Effector CD8-positive, alpha-beta T cell (primary cell): Measurements from ENCODE around the gene MAG.

Source experiments
- DNase-seq: peaks from one replicate; lab custom pipeline; 2025; lab: John Stamatoyannopoulos, UW

The MAG gene

GRCh38 chr19:35264268-35265125 lies 27.5 kb upstream of the MAG start:
- no peak for DNase-seq

- no peak for DNase-seq
Measured at GRCh38 chr19:35265126-35265899, 26.6 kb upstream of the MAG start.

DNA sequence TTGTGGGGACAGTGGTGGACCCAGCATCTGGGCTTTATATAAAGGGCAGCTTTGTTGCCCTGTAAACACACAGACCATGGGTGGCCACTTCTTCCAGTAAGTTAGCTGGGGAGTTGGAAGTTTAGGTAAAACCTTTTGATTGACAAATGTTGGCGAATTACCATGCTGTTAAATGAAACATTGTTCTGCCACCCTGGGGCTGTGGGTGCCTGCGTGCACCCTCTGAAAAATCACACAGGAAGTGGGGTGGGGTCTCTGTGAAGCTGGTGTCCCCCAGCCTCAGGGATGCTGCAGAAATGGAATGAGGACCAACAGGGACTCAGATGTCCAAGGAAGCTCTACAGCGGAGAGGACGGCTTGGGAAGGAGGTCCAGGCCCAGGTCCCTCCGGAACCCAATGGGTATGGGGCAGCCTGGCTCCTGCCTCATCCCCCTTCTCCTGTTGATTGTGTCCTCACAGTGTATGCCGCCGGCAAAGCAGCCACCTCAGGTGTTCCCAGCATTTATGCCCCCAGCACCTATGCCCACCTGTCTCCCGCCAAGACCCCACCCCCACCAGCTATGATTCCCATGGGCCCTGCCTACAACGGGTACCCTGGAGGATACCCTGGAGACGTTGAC lies 26.0 kb upstream of the MAG start:
- DNase-seq = no peak

DNA sequence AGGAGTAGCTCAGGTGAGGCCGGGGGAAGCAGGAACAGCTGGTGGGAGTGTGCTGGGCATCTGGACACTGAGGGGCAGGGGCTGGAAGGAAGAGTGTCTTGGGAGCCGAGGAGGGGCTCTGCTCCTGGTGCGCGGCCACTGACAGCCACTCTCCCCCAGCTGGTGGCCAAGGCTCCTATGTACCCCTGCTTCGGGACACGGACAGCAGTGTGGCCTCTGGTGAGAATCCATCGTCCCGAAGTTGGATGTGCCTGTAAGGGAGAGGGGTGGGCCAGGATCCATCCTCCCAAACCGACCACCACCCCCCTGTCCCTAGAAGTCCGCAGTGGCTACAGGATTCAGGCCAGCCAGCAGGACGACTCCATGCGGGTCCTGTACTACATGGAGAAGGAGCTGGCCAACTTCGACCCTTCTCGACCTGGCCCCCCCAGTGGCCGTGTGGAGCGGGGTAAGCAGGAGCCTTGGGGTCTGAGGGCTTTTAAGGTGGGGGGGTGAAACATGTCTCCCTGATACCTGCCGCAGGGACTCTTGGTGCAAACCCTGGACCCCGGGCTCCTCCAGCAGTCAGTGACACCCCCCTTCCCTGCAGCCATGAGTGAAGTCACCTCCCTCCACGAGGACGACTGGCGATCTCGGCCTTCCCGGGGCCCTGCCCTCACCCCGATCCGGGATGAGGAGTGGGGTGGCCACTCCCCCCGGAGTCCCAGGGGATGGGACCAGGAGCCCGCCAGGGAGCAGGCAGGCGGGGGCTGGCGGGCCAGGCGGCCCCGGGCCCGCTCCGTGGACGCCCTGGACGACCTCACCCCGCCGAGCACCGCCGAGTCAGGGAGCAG lies 25.2 kb upstream of the MAG start:
- DNase-seq = no peak

DNA sequence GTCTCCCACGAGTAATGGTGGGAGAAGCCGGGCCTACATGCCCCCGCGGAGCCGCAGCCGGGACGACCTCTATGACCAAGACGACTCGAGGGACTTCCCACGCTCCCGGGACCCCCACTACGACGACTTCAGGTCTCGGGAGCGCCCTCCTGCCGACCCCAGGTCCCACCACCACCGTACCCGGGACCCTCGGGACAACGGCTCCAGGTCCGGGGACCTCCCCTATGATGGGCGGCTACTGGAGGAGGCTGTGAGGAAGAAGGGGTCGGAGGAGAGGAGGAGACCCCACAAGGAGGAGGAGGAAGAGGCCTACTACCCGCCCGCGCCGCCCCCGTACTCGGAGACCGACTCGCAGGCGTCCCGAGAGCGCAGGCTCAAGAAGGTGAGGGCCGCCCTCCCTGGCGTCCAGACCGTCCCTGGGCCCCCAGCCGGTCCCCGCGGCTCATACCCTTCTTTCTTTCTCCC lies 24.6 kb upstream of the MAG start:
- peak; percentile 32 for DNase-seq

DNA sequence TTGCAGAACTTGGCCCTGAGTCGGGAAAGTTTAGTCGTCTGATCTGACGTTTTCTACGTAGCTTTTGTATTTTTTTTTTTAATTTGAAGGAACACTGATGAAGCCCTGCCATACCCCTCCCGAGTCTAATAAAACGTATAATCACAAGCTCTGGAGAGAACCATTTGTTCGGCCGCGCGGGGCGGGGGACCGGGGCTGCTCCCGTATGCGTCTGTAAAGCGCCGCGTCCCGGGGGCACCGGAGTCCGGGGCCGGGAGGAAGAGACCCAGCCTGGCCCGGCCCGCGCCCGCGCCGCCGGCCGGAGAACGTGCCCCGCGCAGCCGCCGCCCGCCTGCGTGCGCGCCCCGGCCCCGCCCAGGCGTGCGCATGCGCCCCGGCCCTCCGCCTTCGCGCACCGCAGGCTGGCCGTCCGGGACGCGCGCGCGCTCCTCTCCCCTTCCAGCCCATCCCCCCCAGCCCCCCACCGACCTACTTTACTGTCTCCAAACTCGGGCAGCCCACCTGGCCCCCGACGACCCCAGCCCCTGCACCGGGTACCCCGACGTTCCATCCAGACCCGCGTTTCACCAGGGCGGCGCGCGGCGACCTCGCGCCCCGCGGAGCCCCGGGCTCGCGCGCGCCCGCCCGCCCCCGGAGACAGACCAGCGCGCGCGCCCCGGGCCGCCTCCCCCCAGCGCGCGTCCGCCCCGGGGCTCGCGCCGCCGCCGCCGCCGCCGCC lies 24.0 kb upstream of the MAG start:
- DNase-seq = peak; percentile 61

DNA sequence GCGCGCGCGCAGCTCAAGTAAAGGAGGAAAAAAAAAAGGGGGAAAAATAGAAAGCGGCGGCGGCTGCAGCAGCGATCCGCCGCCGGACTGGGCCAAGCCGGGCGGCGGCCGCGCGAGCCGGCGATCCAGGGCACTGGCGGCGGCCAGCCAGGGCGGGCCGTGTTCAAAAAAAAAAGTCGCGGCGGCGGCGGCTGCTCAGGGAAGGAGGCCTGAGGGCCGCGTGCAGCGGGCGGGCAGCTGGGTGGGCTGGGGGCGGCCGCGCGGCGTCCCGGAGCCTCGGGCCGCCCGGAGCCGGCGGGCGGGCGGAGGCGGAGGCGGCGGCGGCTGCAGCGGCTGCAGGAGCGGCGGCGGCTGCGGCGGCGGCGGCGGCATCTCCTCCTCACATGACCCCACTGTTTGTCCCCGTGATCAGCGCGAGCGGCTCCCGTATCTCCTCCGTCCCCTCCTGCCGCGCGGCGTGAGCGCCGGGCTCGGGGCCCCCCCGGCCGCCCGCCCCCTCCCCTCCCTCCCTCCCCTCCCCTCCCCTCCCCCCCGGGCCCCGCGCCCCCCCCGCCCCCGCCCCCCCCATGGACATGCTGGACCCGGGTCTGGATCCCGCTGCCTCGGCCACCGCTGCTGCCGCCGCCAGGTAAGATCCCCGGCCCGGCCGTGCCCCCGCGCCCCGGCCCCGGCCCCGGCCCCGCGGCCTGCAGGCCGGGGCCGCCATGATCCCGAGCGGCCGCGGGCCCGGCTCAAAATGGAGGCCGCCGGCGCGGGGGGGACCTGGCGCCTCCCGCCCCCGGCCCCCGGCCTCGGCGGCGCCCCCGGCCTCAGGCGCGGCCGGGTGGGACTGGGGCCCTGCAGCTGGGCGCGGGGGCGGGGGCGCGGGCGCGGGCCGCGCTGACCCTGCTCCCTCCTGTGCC lies 23.2 kb upstream of the MAG start, which contains the start of gene USF2:
USF2 (plus strand) TSS at position 427 of the 902 bp plus-strand sequence; CDS start at position 567, 140 bp downstream.
- DNase-seq = peak; percentile 30

GRCh38 chr19:35269438-35270117 lies 22.4 kb upstream of the MAG start:
- peak; percentile 46 for DNase-seq

DNA sequence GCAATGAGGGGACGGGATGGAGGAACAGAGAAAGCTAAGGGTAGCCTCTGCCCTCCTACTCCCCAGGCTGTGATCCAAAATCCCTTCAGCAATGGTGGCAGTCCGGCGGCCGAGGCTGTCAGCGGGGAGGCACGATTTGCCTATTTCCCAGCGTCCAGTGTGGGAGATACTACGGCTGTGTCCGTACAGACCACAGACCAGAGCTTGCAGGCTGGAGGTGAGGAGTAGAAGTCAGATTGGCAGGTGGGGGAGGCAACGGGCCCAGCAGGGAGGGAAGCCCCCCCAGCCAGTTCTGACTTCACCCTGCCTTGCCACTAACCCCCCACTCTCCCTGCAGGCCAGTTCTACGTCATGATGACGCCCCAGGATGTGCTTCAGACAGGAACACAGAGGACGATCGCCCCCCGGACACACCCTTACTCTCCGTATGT lies 21.6 kb upstream of the MAG start:
- no peak for DNase-seq

GRCh38 chr19:35271546-35271945 lies 20.4 kb upstream of the MAG start:
- no peak for DNase-seq

DNA sequence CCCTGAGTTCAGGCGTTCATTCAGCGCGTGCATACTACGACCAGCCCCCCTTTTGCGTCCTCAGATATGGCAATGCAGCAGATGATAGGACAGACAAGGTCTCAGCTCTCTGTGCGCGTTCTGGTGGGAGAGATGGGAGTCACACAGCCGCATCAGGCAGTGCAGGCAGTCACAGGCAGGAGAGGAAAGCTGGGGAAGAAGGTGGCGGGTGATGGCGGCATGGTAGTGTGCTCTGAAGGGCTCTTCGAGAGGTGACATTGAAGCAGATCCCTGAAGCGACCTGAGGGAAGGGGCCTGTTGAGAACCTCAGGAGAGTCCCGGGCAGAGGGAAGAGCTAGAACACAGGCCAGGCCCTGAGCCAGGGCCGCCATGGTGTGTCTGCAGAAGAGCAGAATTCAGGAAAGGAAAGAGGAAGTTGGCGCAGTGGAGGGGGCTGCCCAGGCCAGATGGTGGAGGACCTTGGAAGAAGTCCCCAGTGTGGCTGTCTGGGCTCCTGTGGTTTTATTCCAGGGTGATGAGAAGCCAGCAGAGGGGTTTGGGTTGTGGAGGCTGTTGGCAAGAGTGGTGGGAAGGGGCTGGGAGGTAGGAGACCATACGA lies 19.7 kb upstream of the MAG start:
- DNase-seq = no peak

DNA sequence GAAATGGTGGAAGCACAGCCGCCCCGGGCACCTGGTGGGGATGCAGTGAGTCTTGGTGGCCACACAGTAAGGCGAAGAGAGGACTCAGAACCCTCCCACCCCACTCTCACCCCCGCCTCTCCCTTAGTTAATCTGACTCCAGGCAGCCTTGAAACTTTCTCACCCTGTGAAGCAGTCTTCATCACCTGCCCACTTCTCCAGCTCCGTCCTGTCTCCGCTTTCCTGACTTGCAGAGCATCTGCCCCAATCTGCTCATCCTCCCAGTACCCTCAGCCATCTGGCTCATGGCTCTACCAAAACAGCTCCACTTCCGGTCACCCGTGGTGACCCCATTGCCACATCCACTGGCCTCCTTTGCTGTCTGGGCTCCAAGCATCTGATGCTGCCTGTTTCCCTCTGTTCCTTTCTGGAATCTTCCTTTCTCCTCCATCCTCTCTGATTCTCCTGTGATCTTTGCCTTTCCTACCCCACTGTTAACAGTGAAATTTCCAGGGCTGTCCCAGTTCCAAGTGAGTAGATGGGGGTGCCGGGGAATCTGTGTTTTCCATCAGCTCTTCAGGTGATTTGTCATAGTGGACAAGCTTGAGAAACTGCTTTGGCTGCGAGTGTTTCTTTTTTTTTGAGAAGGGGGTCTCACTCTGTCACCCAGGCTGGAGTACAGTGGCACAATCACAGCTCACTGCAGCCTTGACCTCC lies 18.9 kb upstream of the MAG start:
- no peak for DNase-seq

DNA sequence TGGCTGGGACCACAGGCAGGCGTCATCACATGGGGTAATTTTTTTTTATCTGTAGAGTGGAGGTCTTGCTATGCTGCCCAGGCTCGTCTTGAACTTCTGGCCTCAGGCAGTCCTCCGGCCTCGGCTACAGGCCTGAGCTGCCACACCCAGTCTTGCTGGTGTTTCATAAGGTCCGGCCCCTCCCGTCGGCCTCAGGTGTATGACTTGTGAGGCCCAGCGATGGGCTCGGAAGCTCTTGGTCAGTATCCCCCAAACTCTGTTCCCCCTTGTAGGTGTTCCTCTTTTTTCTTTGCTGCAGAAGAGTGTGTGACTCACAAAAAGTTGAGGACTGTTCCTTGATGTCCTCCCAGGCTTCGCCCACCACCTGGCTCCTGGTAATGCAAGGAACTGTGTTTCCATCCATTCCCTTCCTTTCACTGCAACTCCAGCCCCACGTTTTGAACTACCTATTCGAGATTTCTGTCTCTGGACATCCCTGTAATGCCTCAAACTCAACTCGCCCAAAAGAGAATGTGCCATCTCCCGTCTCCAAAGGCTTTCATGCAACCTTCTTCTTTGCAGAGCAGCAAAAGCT lies 18.2 kb upstream of the MAG start:
- no peak for DNase-seq

- DNase-seq = no peak
Measured at GRCh38 chr19:35274323-35274722, 17.6 kb upstream of the MAG start.

DNA sequence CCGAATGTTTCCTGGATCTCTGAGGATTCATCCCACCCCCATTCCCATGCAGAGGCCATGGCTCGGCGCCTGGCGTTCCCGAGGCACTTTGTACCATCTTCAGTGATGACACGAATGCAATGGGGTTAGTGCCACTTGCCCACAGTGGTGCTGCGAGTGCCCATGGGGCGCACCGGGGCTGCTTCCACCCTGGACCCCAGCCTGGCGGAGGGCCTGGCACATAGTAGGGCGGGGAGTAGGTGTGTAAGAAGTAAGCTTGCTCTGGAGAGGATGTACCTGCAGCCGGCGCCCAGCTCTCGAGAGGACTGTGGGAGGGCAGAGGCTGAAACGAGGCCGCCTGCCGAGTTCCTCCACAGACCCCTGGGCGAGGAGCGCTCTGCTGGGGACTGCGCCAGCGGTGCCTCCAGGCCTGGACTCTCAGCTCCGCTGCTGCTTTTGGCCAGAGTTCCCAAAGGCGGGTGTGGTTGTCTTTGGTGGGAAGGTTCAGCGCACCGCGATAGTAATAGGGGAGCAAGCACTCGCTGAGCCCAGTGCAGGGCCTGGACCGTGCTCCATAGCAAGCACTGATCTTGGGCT lies 15.2 kb upstream of the MAG start:
- no peak for DNase-seq

- no peak for DNase-seq
Measured at GRCh38 chr19:35278578-35279284, 13.2 kb upstream of the MAG start.

GRCh38 chr19:35279374-35279773 lies 12.6 kb upstream of the MAG start:
- no peak for DNase-seq
